Gastrocnemius medialis (tissue), 4 donors: ENCODE results near the gene GFPT1. TPM values are rescaled to one million over a fixed set of nuclear protein-coding genes. Genes with fewer than 3 reads are reported as not detected.

Experiments used
- ATAC-seq, 2 donors: fragments of 150-250 bp; one replicate each; pipeline ENCODE4 v1.9.1; 2016
- DNase-seq, 2 donors: peaks; one replicate each; pipeline ENCODE4 v3.0.0-alpha.2; 2019
- H3K27ac ChIP-seq, 4 donors: fragments of 200-600 bp; sonication (generic); 1 replicate in 1 of 4; 2 replicates in 3 of 4; pipeline ENCODE4 v1.5.1; 2016 to 2018; ENCODE audit warnings: mild to moderate bottlenecking in 2 of 4, moderate library complexity in 1 of 4
- H3K27me3 ChIP-seq, 3 donors: fragments of 200-600 bp; sonication (generic) in 2 of 3; 1 replicate in 1 of 3; 2 replicates in 2 of 3; pipeline versions ENCODE4 v1.5.1 to v1.6.0; 2016 to 2019; ENCODE audit warnings: mild to moderate bottlenecking in 1 of 3, moderate library complexity in 1 of 3
- H3K36me3 ChIP-seq, 2 donors: fragments of 200-600 bp; sonication (generic) in 1 of 2; one replicate each; pipeline ENCODE4 v1.5.1; 2017 to 2018
- H3K4me1 ChIP-seq, 2 donors: fragments of 200-600 bp; sonication (generic) in 1 of 2; one replicate each; pipeline ENCODE4 v1.5.1; 2016 to 2017; ENCODE audit warnings: mild to moderate bottlenecking in 2 of 2
- H3K4me3 ChIP-seq, 4 donors: fragments of 200-600 bp; sonication (generic) in 3 of 4; 1 replicate in 1 of 4; 2 replicates in 3 of 4; pipeline ENCODE4 v1.5.1; 2016 to 2019; ENCODE audit warnings: mild to moderate bottlenecking in 2 of 4
- H3K9me3 ChIP-seq, 3 donors: fragments of 200-600 bp; sonication (generic) in 2 of 3; 1 replicate in 1 of 3; 2 replicates in 2 of 3; pipeline ENCODE4 v1.5.1; 2016 to 2019
- POLR2A ChIP-seq, 2 donors: fragments of 450-650 bp; IDR thresholded peaks; one replicate each; pipeline ENCODE4 v1.6.1; 2017; ENCODE audit warnings: antibody characterized with exemption in 2 of 2, mild to moderate bottlenecking in 2 of 2, moderate library complexity in 2 of 2
- in situ Hi-C, 4 donors: fragments of 200-750 bp; cut with MboI; loops; one replicate each; pipeline versions ENCODE4 v1.15.0 to v1.8.0; 2017; ENCODE audit warnings: low sequenced_read_pairs in 4 of 4
- intact Hi-C: fragments of 100-400 bp; cut with DNase I; formaldehyde crosslinking; loops from one replicate; pipeline ENCODE4 v1.15.1; 2023; ENCODE audit warnings: low total_unique reads
- total RNA-seq, 4 donors: library from RNA; depleted of rRNA; stranded (reverse); fragments of >200 nt; gene quantifications; one replicate each; pipeline versions ENCODE4 v1.1.0 to v1.2.3, GENCODE V29; 2016
- TF ChIP-seq, protein P1 (sequence below), 5 experiments: fragments of 450-650 bp in 3 of 5; fragments of 200-600 bp in 2 of 5; sonication (generic) in 2 of 5; IDR thresholded peaks in 4 of 5; conservative IDR thresholded peaks in 1 of 5; 1 replicate in 4 of 5; 2 replicates in 1 of 5; pipeline ENCODE4 v1.5.1; 2016 to 2019; ENCODE audit warnings: antibody characterized with exemption in 5 of 5, mild to moderate bottlenecking in 3 of 5, moderate library complexity in 3 of 5

GFPT1 gene
- total RNA-seq, 4 donors from 2014 or later, result 12.2 to 31.4 (median 14.8) TPM

GRCh38 chr2:69375494-69376353, 11.3 kb downstream of the GFPT1 start:
- H3K27me3 ChIP-seq, result no peaks in the 10 kb centered on the region
- TF ChIP-seq POLR2A (IDR thresholded peaks at IDR 0.05), result no peak
- TF ChIP-seq, protein P1, sequence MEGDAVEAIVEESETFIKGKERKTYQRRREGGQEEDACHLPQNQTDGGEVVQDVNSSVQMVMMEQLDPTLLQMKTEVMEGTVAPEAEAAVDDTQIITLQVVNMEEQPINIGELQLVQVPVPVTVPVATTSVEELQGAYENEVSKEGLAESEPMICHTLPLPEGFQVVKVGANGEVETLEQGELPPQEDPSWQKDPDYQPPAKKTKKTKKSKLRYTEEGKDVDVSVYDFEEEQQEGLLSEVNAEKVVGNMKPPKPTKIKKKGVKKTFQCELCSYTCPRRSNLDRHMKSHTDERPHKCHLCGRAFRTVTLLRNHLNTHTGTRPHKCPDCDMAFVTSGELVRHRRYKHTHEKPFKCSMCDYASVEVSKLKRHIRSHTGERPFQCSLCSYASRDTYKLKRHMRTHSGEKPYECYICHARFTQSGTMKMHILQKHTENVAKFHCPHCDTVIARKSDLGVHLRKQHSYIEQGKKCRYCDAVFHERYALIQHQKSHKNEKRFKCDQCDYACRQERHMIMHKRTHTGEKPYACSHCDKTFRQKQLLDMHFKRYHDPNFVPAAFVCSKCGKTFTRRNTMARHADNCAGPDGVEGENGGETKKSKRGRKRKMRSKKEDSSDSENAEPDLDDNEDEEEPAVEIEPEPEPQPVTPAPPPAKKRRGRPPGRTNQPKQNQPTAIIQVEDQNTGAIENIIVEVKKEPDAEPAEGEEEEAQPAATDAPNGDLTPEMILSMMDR (IDR thresholded peaks at IDR 0.05 in 4 of 5, conservative IDR thresholded peaks at IDR 0.05 in 1 of 5), result peak; percentile 33 to 72 (median 49)
- in situ Hi-C loops, result no loop called here

DNA sequence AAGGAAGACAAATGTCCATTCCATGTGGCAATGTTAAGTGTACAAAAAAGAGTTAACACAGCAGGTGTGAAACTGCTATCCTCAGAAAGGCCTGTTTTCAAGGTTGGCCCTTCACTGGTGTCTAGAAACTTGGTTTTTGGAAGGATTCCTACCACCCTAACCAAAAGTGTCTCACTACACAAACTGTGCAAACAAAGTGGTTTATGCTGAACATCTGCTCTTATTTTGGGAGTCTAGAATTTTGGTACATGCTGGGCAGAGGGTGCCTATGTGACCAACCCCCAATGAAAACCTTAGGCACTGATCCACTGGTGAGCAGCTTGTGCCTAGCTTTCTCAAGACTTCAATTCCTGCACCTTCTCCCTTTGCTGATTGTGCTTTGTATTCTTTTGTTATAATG, 14.3 kb downstream of the GFPT1 start:
- TF ChIP-seq, protein P1 (IDR thresholded peaks at IDR 0.05 in 4 of 5, conservative IDR thresholded peaks at IDR 0.05 in 1 of 5), result no peak
- TF ChIP-seq POLR2A (IDR thresholded peaks at IDR 0.05), result no peak
- Histone ChIP-seq H3K36me3 (peaks cover 3 to 42% of the 10 kb centered on the region in 2 donors), H3K27me3 (no peaks in the 10 kb centered on the region), H3K9me3 (no peaks in the 10 kb centered on the region), H3K4me3 (no peak overlapping the region), H3K4me1 (peaks cover 0 to 4% of the 10 kb centered on the region in 2 donors), H3K27ac (no peak overlapping the region)
- intact Hi-C loops, result no loop called here
- ATAC-seq (no peak), DNase-seq (no peak)
- in situ Hi-C loops, result no loop called here

More at GRCh38 chr2:69375494-69376353, 11.3 kb downstream of the GFPT1 start:
- Histone ChIP-seq H3K4me1 (peaks cover 0 to 4% of the 10 kb centered on the region in 2 donors), H3K9me3 (no peaks in the 10 kb centered on the region), H3K27ac (no peak overlapping the region), H3K4me3 (no peak overlapping the region), H3K36me3 (peaks cover 0 to 15% of the 10 kb centered on the region in 2 donors)
- intact Hi-C loops, result no loop called here
- DNase-seq, result no peak
- peak; percentile 69 to 90 for ATAC-seq

- H3K9me3 ChIP-seq, result no peaks in the 10 kb centered on the region
- H3K27me3 ChIP-seq, result no peaks in the 10 kb centered on the region
- peaks cover 3 to 45% of the 10 kb centered on the region in 2 donors for H3K36me3 ChIP-seq
- TF ChIP-seq POLR2A (IDR thresholded peaks at IDR 0.05), result no peak
- TF ChIP-seq, protein P1 (IDR thresholded peaks at IDR 0.05 in 4 of 5, conservative IDR thresholded peaks at IDR 0.05 in 1 of 5), result no peak
- no peak for DNase-seq
- no peak for ATAC-seq
- in situ Hi-C loops, result no loop called here
- no peak overlapping the region for H3K27ac ChIP-seq
- H3K4me3 ChIP-seq, result no peak overlapping the region
- no peaks in the 10 kb centered on the region for H3K4me1 ChIP-seq
- intact Hi-C loops, result no loop called here
Observed at GRCh38 chr2:69369802-69370201, 17.2 kb downstream of the GFPT1 start.

GRCh38 chr2:69368588-69368987, 18.4 kb downstream of the GFPT1 start:
- in situ Hi-C loops (no loop called here), intact Hi-C loops (no loop called here)
- Histone ChIP-seq H3K36me3 (peaks cover 3 to 47% of the 10 kb centered on the region in 2 donors), H3K27me3 (no peaks in the 10 kb centered on the region), H3K27ac (no peak overlapping the region), H3K4me3 (no peak overlapping the region), H3K4me1 (no peaks in the 10 kb centered on the region), H3K9me3 (no peaks in the 10 kb centered on the region)
- TF ChIP-seq POLR2A (IDR thresholded peaks at IDR 0.05), result no peak
- TF ChIP-seq, protein P1 (IDR thresholded peaks at IDR 0.05 in 4 of 5, conservative IDR thresholded peaks at IDR 0.05 in 1 of 5), result no peak
- ATAC-seq (no peak), DNase-seq (no peak)
